GM19438 (cell line): ENCODE data around the gene FSTL3.
A peak's percentile ranks its signal among the peaks of the same experiment; 100 is the strongest.
"Not testable (repeated sequence)": the region's sequence is repeated elsewhere in the genome, so short reads cannot be mapped to it uniquely, and the experiment has no call there.

Experiments
- ATAC-seq: cut with Tn5 transposase; IDR thresholded peaks from one replicate; pipeline ENCODE4 v1.9.1; 2021; ENCODE audit warnings: low read depth; ENCODE audit not compliant: unreplicated experiment

The FSTL3 gene

GRCh38 chr19:680287-681028, 4.3 kb downstream of the FSTL3 start:
- peak; percentile 57 for ATAC-seq

GRCh38 chr19:681029-682019, 5.1 kb downstream of the FSTL3 start:
- ATAC-seq, result no peak

GRCh38 chr19:682678-683320, 6.6 kb downstream of the FSTL3 start:
- no peak for ATAC-seq

- no peak for ATAC-seq
Observed at GRCh38 chr19:685454-685931, 9.3 kb downstream of the FSTL3 start.

GRCh38 chr19:686589-687297, 10.6 kb downstream of the FSTL3 start:
- ATAC-seq, result no peak

- ATAC-seq, result no peak
Observed at GRCh38 chr19:687569-688166, 11.5 kb downstream of the FSTL3 start.

GRCh38 chr19:688214-688613, 12.0 kb downstream of the FSTL3 start:
- no peak for ATAC-seq

- ATAC-seq, result no peak
Observed at GRCh38 chr19:688992-689391, 12.8 kb downstream of the FSTL3 start.

GRCh38 chr19:690203-690602, 14.0 kb downstream of the FSTL3 start:
- no peak for ATAC-seq

GRCh38 chr19:694481-695351, 18.5 kb downstream of the FSTL3 start:
- no peak for ATAC-seq

- no peak for ATAC-seq
Observed at GRCh38 chr19:695352-695949, 19.3 kb downstream of the FSTL3 start, which contains the start of gene PRSS57. Gene PRSS57, minus strand, starts transcription at chr19:695452. Its CDS starts 22 bp downstream, at chr19:695430.

GRCh38 chr19:698529-698928, 22.3 kb downstream of the FSTL3 start:
- ATAC-seq, result not testable (repeated sequence)

GRCh38 chr19:699885-700284, 23.7 kb downstream of the FSTL3 start:
- ATAC-seq, result not testable (repeated sequence)

- not testable (repeated sequence) for ATAC-seq
Observed at GRCh38 chr19:702847-703246, 26.7 kb downstream of the FSTL3 start.

- ATAC-seq, result no peak
Observed at GRCh38 chr19:703329-703650, 27.1 kb downstream of the FSTL3 start.

GRCh38 chr19:703651-704446, 27.7 kb downstream of the FSTL3 start:
- no peak for ATAC-seq

- ATAC-seq, result no peak
Observed at GRCh38 chr19:704447-704741, 28.2 kb downstream of the FSTL3 start.
